Type B pancreatic cell (in vitro differentiated cells): ENCODE data around the gene RBM19. TPM values are rescaled to one million over a fixed set of nuclear protein-coding genes. Genes with fewer than 3 reads are reported as not detected.
"Not testable (repeated sequence)": the region's sequence is repeated elsewhere in the genome, so short reads cannot be mapped to it uniquely, and the experiment has no call there.

ENCODE experiments used
- DNase-seq: peaks from one replicate; pipeline ENCODE4 v3.0.0; 2021; ENCODE audit warnings: mixed read lengths; ENCODE audit not compliant: unreplicated experiment; ENCODE audit errors: extremely low spot score
- H3K27ac Mint-ChIP-seq: 2 replicates; pipeline ENCODE4 v1.8.0; 2021; ENCODE audit warnings: mild to moderate bottlenecking, mixed read lengths
- H3K27me3 Mint-ChIP-seq: 2 replicates; pipeline ENCODE4 v1.8.0; 2021; ENCODE audit warnings: mixed read lengths
- H3K36me3 Mint-ChIP-seq: 2 replicates; pipeline ENCODE4 v1.8.0; 2021; ENCODE audit warnings: mixed read lengths
- H3K4me1 Mint-ChIP-seq: one replicate; pipeline ENCODE4 v1.8.0; 2021; ENCODE audit warnings: mixed read lengths; ENCODE audit not compliant: unreplicated experiment
- H3K4me3 Mint-ChIP-seq: 2 replicates; pipeline ENCODE4 v1.8.0; 2021; ENCODE audit warnings: mild to moderate bottlenecking, mixed read lengths
- H3K9me3 Mint-ChIP-seq: 2 replicates; pipeline ENCODE4 v1.8.0; 2021; ENCODE audit warnings: mixed read lengths
- total RNA-seq: library from RNA; stranded (reverse); gene quantifications from 2 replicates; pipeline ENCODE4 v1.2.1, GENCODE V29; 2021; ENCODE audit warnings: low replicate concordance
- TF ChIP-seq, protein P1 (sequence below): fragments of 200-600 bp; sonication (generic); conservative IDR thresholded peaks from 2 replicates; pipeline ENCODE4 v1.5.0; 2021; ENCODE audit warnings: antibody characterized with exemption, mild to moderate bottlenecking

The RBM19 gene
- total RNA-seq, 1 donor from 2014 or later = 37.8 TPM

DNA sequence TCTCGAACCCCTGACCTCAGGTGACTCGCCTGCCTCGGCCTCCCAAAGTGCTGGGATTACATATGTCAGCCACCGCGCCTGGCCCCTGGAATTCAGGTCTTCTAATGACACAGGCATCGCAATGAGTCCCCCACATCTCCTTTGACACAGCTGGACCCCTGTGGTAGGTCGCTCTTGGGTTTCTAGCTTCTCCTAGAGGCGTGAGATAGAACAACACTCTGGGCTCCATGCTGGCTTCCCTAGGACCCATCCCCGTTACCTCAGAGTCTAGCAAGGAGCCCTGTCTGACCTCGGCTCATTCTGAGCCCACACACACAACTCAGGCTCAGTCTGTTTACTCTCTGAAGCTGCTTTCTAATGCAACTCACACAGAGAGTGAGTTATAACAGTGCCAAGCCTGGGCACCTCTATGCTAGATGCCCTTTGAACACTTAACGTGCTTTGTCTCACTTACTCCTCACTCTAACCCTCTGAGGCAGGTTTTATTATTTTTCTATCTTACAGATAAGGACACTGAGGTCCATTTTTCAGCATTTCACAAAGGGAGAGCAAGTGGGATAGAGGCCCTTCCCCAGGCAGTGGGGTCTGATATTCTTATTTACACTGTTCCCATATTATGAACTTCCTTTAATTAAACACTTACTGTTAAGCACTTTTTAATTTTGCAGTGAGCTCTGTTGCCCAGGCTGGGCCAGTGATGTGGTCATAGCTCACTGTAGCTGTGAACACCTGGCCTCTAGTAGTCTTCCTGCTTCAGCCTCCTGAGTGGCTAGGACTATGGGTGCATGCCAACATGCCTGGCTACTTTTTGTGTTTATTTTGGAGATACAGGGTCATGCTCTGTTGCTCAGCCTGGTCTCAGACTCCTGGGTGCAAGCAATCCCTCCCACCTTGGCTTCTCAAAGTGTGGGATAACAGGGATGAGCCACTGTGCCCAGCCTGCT, 40.6 kb upstream of the RBM19 start:
- H3K27me3 Mint-ChIP-seq = peaks cover 52% of the 10 kb centered on the region
- TF ChIP-seq, protein P1, sequence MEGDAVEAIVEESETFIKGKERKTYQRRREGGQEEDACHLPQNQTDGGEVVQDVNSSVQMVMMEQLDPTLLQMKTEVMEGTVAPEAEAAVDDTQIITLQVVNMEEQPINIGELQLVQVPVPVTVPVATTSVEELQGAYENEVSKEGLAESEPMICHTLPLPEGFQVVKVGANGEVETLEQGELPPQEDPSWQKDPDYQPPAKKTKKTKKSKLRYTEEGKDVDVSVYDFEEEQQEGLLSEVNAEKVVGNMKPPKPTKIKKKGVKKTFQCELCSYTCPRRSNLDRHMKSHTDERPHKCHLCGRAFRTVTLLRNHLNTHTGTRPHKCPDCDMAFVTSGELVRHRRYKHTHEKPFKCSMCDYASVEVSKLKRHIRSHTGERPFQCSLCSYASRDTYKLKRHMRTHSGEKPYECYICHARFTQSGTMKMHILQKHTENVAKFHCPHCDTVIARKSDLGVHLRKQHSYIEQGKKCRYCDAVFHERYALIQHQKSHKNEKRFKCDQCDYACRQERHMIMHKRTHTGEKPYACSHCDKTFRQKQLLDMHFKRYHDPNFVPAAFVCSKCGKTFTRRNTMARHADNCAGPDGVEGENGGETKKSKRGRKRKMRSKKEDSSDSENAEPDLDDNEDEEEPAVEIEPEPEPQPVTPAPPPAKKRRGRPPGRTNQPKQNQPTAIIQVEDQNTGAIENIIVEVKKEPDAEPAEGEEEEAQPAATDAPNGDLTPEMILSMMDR = no peak

DNA sequence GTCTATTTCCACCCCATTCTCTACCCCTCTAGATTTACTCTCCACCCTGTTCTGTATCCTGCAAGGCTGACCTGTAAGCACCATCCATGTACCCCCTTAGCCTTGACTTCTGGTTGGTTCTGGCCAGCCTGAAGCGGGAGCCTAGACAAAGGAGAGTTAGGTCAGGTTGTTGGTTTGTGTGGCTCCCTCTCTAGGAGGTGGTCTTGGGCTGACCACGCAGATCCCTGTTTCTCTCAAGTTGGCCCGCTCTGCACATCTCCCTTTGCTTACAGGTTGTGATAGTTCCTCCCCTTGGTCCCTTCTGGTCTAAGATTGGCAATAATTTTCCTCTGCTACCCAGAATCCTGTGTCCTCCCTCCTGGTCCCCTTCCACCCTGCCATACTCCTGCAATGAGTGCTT, 38.3 kb upstream of the RBM19 start:
- H3K4me1 Mint-ChIP-seq = no peaks in the 10 kb centered on the region
- no peak overlapping the region for H3K27ac Mint-ChIP-seq
- DNase-seq = no peak
- H3K36me3 Mint-ChIP-seq = no peaks in the 10 kb centered on the region
- TF ChIP-seq, protein P1 = no peak
- no peaks in the 10 kb centered on the region for H3K9me3 Mint-ChIP-seq
- peaks cover 50% of the 10 kb centered on the region for H3K27me3 Mint-ChIP-seq
- no peak overlapping the region for H3K4me3 Mint-ChIP-seq

More for the DNA sequence above, 40.6 kb upstream of the RBM19 start:
- Mint-ChIP-seq H3K9me3 (no peaks in the 10 kb centered on the region), H3K4me3 (no peak overlapping the region), H3K4me1 (no peaks in the 10 kb centered on the region), H3K36me3 (no peaks in the 10 kb centered on the region), H3K27ac (no peak overlapping the region)
- DNase-seq = no peak

DNA sequence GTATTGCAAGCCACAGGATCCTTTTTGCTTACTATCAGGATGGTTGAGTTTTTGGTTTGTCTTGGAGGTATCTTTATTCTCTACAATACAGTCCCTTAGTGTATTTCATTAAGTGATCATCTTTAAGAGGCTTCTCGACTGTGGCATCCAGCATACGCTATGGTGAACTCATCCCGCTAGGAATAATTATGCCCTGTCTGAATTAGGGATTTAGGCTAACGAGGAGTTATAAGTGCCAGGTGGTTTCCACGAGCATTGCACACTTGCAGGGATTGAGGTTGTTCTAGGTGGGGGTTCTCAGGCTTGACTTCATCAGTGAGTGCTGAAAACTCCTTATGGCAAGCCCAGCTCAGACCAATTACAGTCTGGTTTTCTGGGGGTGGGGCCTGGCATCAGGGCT, 37.2 kb upstream of the RBM19 start:
- no peak overlapping the region for H3K4me3 Mint-ChIP-seq
- TF ChIP-seq, protein P1 = no peak
- no peak for DNase-seq
- H3K4me1 Mint-ChIP-seq = no peaks in the 10 kb centered on the region
- no peaks in the 10 kb centered on the region for H3K36me3 Mint-ChIP-seq
- peaks cover 47% of the 10 kb centered on the region for H3K27me3 Mint-ChIP-seq
- H3K9me3 Mint-ChIP-seq = no peaks in the 10 kb centered on the region
- H3K27ac Mint-ChIP-seq = no peak overlapping the region

DNA sequence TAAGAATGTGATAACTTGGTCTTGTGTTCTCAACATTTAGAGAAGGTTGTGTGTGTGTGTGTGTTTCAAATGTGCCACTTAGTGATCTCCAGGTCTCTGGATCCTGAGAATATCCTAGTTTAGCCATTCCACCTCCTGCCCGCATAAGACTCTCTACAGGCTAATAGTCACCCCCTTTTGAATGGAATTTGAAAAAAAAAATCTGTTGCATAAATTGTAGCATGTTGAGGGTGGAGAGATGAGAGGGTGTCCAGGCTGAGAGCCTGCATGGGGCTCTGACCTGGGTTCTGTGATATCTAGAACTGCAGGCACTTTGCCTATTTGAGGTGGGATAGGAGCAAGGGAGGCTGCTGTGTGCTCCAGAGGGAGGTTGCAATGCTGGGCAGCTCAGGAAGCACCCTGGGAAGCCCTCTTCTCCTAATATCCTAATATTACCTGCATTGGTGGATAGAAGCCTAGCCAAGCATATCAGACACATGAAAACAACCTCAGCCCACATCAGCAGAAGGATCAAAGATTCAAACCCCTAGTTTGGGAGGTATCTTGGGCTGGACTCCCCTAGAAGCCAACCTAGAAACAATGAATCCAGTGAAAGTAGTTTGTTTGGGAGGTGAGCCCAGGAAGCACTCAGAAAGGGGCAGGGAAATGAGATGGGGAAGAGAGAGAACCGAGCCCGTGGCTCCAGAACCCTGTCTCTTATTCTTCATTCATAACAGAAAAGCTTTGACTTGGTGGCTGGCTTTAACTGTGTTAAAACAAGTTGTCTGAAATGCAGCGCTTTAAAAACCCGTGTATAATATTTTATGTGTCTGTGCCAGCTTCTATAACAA, 35.6 kb upstream of the RBM19 start:
- no peak for DNase-seq
- no peak overlapping the region for H3K4me3 Mint-ChIP-seq
- TF ChIP-seq, protein P1 = no peak
- H3K4me1 Mint-ChIP-seq = no peaks in the 10 kb centered on the region
- no peak overlapping the region for H3K27ac Mint-ChIP-seq
- no peaks in the 10 kb centered on the region for H3K36me3 Mint-ChIP-seq
- peaks cover 50% of the 10 kb centered on the region for H3K27me3 Mint-ChIP-seq
- no peaks in the 10 kb centered on the region for H3K9me3 Mint-ChIP-seq

DNA sequence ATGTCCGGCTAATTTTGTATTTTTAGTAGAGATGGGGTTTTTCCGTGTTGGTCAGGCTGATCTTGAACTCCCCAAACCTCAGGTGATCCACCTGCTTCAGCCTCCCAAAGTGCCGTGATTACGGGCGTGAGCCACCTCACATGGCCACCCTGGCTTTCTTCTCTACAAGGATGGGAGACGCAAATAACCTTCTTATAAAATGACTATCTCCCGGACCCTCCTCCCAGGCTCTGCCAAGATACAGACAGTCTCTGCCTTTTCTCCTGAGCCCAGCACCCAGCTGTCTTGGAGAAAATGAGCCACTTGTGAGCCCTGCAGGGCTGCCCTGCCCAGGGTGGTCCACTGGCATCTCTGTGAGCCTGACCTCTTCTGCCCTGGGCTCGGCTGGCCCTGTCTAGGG, 34.7 kb upstream of the RBM19 start:
- peaks cover 54% of the 10 kb centered on the region for H3K27me3 Mint-ChIP-seq
- H3K27ac Mint-ChIP-seq = no peak overlapping the region
- H3K4me3 Mint-ChIP-seq = no peak overlapping the region
- TF ChIP-seq, protein P1 = no peak
- H3K36me3 Mint-ChIP-seq = no peaks in the 10 kb centered on the region
- no peaks in the 10 kb centered on the region for H3K9me3 Mint-ChIP-seq
- H3K4me1 Mint-ChIP-seq = no peaks in the 10 kb centered on the region
- DNase-seq = no peak

DNA sequence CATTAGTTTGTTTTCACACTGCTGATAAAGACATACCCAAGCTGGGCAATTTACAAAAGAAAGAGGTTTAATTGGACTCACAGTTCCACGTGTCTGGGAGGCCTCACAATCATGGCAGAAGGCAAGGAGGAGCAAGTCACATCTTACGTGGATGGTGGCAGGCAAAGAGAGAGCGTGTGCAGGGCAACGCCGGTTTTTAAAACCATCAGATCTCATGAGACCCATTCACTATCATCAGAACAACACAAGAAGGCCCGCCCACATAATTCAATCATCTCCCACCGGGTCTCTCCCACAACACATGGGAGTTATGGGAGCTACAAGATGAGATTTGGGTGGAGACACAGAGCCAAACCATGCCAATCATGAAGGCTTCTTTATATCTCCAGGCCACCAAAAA, 34.1 kb upstream of the RBM19 start:
- not testable (repeated sequence) for H3K4me3 Mint-ChIP-seq, H3K9me3 Mint-ChIP-seq, H3K36me3 Mint-ChIP-seq, DNase-seq, H3K4me1 Mint-ChIP-seq, H3K27ac Mint-ChIP-seq
- H3K27me3 Mint-ChIP-seq = peaks cover 60% of the 10 kb centered on the region
